OCI-LY1 (cell line): ENCODE data around the gene LEKR1.

Source experiments
- CTCF ChIP-seq: fragments of 200-600 bp; sonication (generic), shearing (Covaris generic); IDR thresholded peaks from 2 replicates; pipeline ENCODE4 v1.5.1; 2017; ENCODE audit warnings: mild to moderate bottlenecking, antibody characterized with exemption, low read length, moderate library complexity, mixed read lengths
- EZH2 ChIP-seq: fragments of 200-600 bp; sonication (generic), shearing (Covaris generic); IDR thresholded peaks from 2 replicates; pipeline ENCODE4 v1.8.0; 2017; ENCODE audit warnings: borderline replicate concordance, mixed run types, mild to moderate bottlenecking, antibody characterized with exemption, low read length, moderate library complexity, mixed read lengths

GRCh38 chr3:156792945-156793344 lies 33.2 kb upstream of the LEKR1 start:
- TF ChIP-seq CTCF, result no peak
- TF ChIP-seq EZH2, result no peak
